Measurements from ENCODE around the gene MED26.

MED26 gene

GRCh38 chr19:16621165-16621800 is 6.7 kb downstream of the MED26 start:
- Histone ChIP-seq H3K4me1 (ENCODE audit: control insufficient read depth in 2 of 2, insufficient read depth in 1 of 2, low read depth in 1 of 2, low read length in 2 of 2) (peaks cover under 1 to 3% of the 10 kb centered on the region in 2 donors), H3K14ac (ENCODE audit: low read length) (no peak overlapping the region), H2BK15ac (ENCODE audit: low read length) (no peak overlapping the region), H3K9me3 (replicated peaks in 1 of 2; ENCODE audit: control insufficient read depth in 2 of 2, insufficient read depth in 1 of 2, low read depth in 1 of 2, low read length in 2 of 2) (no peaks in the 10 kb centered on the region), H3K18ac (ENCODE audit: low read length) (no peak overlapping the region), H3K4me2 (ENCODE audit: insufficient read depth, low read length, poor library complexity, severe bottlenecking) (no peak overlapping the region), H3K79me1 (ENCODE audit: low read depth, low read length) (peaks cover 21% of the 10 kb centered on the region), H2BK12ac (ENCODE audit: low read length) (no peak overlapping the region), H4K8ac (ENCODE audit: low read depth, low read length) (no peak overlapping the region), H3K36me3 (replicated peaks in 1 of 2; ENCODE audit: control insufficient read depth in 2 of 2, insufficient read depth in 2 of 2, low read length in 2 of 2) (peaks cover 1 to 29% of the 10 kb centered on the region in 2 donors), H2AFZ (ENCODE audit: low read length) (no peak overlapping the region), H2BK120ac (ENCODE audit: low read depth, low read length) (no peak overlapping the region), H3K9ac (ENCODE audit: low read depth, low read length, poor library complexity) (no peak overlapping the region), H2AK5ac (ENCODE audit: low read depth, low read length) (no peak overlapping the region), H4K91ac (ENCODE audit: low read depth, low read length, poor library complexity) (no peak overlapping the region), H3K4ac (ENCODE audit: low read length) (no peak overlapping the region), H3K27ac (replicated peaks; ENCODE audit: low read length) (no peak overlapping the region), H3K27me3 (ENCODE audit: control insufficient read depth in 3 of 3, insufficient read depth in 3 of 3, low read depth in 1 of 3, low read length in 3 of 3) (no peaks in the 10 kb centered on the region), H3K23ac (ENCODE audit: low read depth, low read length, poor library complexity) (no peak overlapping the region), H2BK5ac (ENCODE audit: low read length) (no peak overlapping the region), H3K4me3 (ENCODE audit: low read length in 2 of 2) (no peak overlapping the region)
- no peak for DNase-seq (ENCODE audit: low spot score)
- WGBS, 2 donors (ENCODE audit: extremely low coverage in 2 of 2, insufficient read length in 2 of 2, insufficient replicate concordance in 1 of 2), result no CpG with 5 or more reads among the region's 7 CpGs

GRCh38 chr19:16620584-16620983 is 7.4 kb downstream of the MED26 start:
- Histone ChIP-seq H3K23ac (ENCODE audit: low read depth, low read length, poor library complexity) (no peak overlapping the region), H3K4me2 (ENCODE audit: insufficient read depth, low read length, poor library complexity, severe bottlenecking) (no peak overlapping the region), H2BK5ac (ENCODE audit: low read length) (no peak overlapping the region), H3K4me3 (ENCODE audit: low read length in 2 of 2) (no peak overlapping the region), H4K91ac (ENCODE audit: low read depth, low read length, poor library complexity) (no peak overlapping the region), H2AFZ (ENCODE audit: low read length) (no peak overlapping the region), H2BK12ac (ENCODE audit: low read length) (no peak overlapping the region), H3K4ac (ENCODE audit: low read length) (no peak overlapping the region), H3K27me3 (ENCODE audit: control insufficient read depth in 3 of 3, insufficient read depth in 3 of 3, low read depth in 1 of 3, low read length in 3 of 3) (no peaks in the 10 kb centered on the region), H3K36me3 (replicated peaks in 1 of 2; ENCODE audit: control insufficient read depth in 2 of 2, insufficient read depth in 2 of 2, low read length in 2 of 2) (peaks cover 1 to 24% of the 10 kb centered on the region in 2 donors), H3K9me3 (replicated peaks in 1 of 2; ENCODE audit: control insufficient read depth in 2 of 2, insufficient read depth in 1 of 2, low read depth in 1 of 2, low read length in 2 of 2) (no peaks in the 10 kb centered on the region), H2AK5ac (ENCODE audit: low read depth, low read length) (no peak overlapping the region), H4K8ac (ENCODE audit: low read depth, low read length) (no peak overlapping the region), H2BK15ac (ENCODE audit: low read length) (no peak overlapping the region), H2BK120ac (ENCODE audit: low read depth, low read length) (no peak overlapping the region), H3K9ac (ENCODE audit: low read depth, low read length, poor library complexity) (no peak overlapping the region), H3K18ac (ENCODE audit: low read length) (no peak overlapping the region), H3K4me1 (ENCODE audit: control insufficient read depth in 2 of 2, insufficient read depth in 1 of 2, low read depth in 1 of 2, low read length in 2 of 2) (peaks cover 0 to 3% of the 10 kb centered on the region in 2 donors), H3K27ac (replicated peaks; ENCODE audit: low read length) (no peak overlapping the region), H3K14ac (ENCODE audit: low read length) (no peak overlapping the region), H3K79me1 (ENCODE audit: low read depth, low read length) (peaks cover 24% of the 10 kb centered on the region)
- DNase-seq (ENCODE audit: low spot score), result no peak
- WGBS, 2 donors (ENCODE audit: extremely low coverage in 2 of 2, insufficient read length in 2 of 2, insufficient replicate concordance in 1 of 2), result no CpG with 5 or more reads among the region's 3 CpGs

- Histone ChIP-seq H3K4me2 (ENCODE audit: insufficient read depth, low read length, poor library complexity, severe bottlenecking) (no peak overlapping the region), H3K18ac (ENCODE audit: low read length) (no peak overlapping the region)
- WGBS, 2 donors (ENCODE audit: extremely low coverage in 2 of 2, insufficient read length in 2 of 2, insufficient replicate concordance in 1 of 2), result no CpG with 5 or more reads among the region's 5 CpGs
Measured at GRCh38 chr19:16620018-16620417, 8.0 kb downstream of the MED26 start.

GRCh38 chr19:16619457-16619856 is 8.5 kb downstream of the MED26 start:
- Histone ChIP-seq H3K9ac (ENCODE audit: low read depth, low read length, poor library complexity) (no peak overlapping the region), H3K4ac (ENCODE audit: low read length) (no peak overlapping the region), H3K4me2 (ENCODE audit: insufficient read depth, low read length, poor library complexity, severe bottlenecking) (no peak overlapping the region), H3K27ac (replicated peaks; ENCODE audit: low read length) (no peak overlapping the region), H4K91ac (ENCODE audit: low read depth, low read length, poor library complexity) (no peak overlapping the region), H3K4me3 (ENCODE audit: low read length in 2 of 2) (no peak overlapping the region), H3K36me3 (replicated peaks in 1 of 2; ENCODE audit: control insufficient read depth in 2 of 2, insufficient read depth in 2 of 2, low read length in 2 of 2) (peaks cover 0 to 14% of the 10 kb centered on the region in 2 donors), H3K79me1 (ENCODE audit: low read depth, low read length) (peaks cover 24% of the 10 kb centered on the region), H3K18ac (ENCODE audit: low read length) (no peak overlapping the region), H2BK15ac (ENCODE audit: low read length) (no peak overlapping the region), H3K27me3 (ENCODE audit: control insufficient read depth in 3 of 3, insufficient read depth in 3 of 3, low read depth in 1 of 3, low read length in 3 of 3) (no peaks in the 10 kb centered on the region), H4K8ac (ENCODE audit: low read depth, low read length) (no peak overlapping the region), H2BK120ac (ENCODE audit: low read depth, low read length) (peak overlapping the region; percentile 45), H2AK5ac (ENCODE audit: low read depth, low read length) (no peak overlapping the region), H3K9me3 (replicated peaks in 1 of 2; ENCODE audit: control insufficient read depth in 2 of 2, insufficient read depth in 1 of 2, low read depth in 1 of 2, low read length in 2 of 2) (no peaks in the 10 kb centered on the region), H3K23ac (ENCODE audit: low read depth, low read length, poor library complexity) (no peak overlapping the region), H3K4me1 (ENCODE audit: control insufficient read depth in 2 of 2, insufficient read depth in 1 of 2, low read depth in 1 of 2, low read length in 2 of 2) (peaks cover 0 to 3% of the 10 kb centered on the region in 2 donors), H3K14ac (ENCODE audit: low read length) (no peak overlapping the region), H2BK12ac (ENCODE audit: low read length) (no peak overlapping the region), H2AFZ (ENCODE audit: low read length) (no peak overlapping the region), H2BK5ac (ENCODE audit: low read length) (no peak overlapping the region)
- DNase-seq (ENCODE audit: low spot score), result no peak
- WGBS, 2 donors (ENCODE audit: extremely low coverage in 2 of 2, insufficient read length in 2 of 2, insufficient replicate concordance in 1 of 2), result no CpG with 5 or more reads among the region's 7 CpGs

More at GRCh38 chr19:16620018-16620417, 8.0 kb downstream of the MED26 start:
- H2BK120ac ChIP-seq (ENCODE audit: low read depth, low read length), result no peak overlapping the region
- no peak overlapping the region for H2BK5ac ChIP-seq (ENCODE audit: low read length)
- H3K14ac ChIP-seq (ENCODE audit: low read length), result no peak overlapping the region
- no peak for DNase-seq (ENCODE audit: low spot score)
- H2AK5ac ChIP-seq (ENCODE audit: low read depth, low read length), result no peak overlapping the region
- H3K27ac ChIP-seq (replicated peaks; ENCODE audit: low read length), result no peak overlapping the region
- H4K8ac ChIP-seq (ENCODE audit: low read depth, low read length), result no peak overlapping the region
- no peak overlapping the region for H3K23ac ChIP-seq (ENCODE audit: low read depth, low read length, poor library complexity)
- peaks cover 24% of the 10 kb centered on the region for H3K79me1 ChIP-seq (ENCODE audit: low read depth, low read length)
- H4K91ac ChIP-seq (ENCODE audit: low read depth, low read length, poor library complexity), result no peak overlapping the region
- H2BK15ac ChIP-seq (ENCODE audit: low read length), result no peak overlapping the region
- H3K9me3 ChIP-seq (replicated peaks in 1 of 2; ENCODE audit: control insufficient read depth in 2 of 2, insufficient read depth in 1 of 2, low read depth in 1 of 2, low read length in 2 of 2), result no peaks in the 10 kb centered on the region
- H2BK12ac ChIP-seq (ENCODE audit: low read length), result no peak overlapping the region
- H3K4me3 ChIP-seq (ENCODE audit: low read length in 2 of 2), result no peak overlapping the region
- H3K4me1 ChIP-seq (ENCODE audit: control insufficient read depth in 2 of 2, insufficient read depth in 1 of 2, low read depth in 1 of 2, low read length in 2 of 2), result peaks cover 0 to 3% of the 10 kb centered on the region in 2 donors
- H3K36me3 ChIP-seq (replicated peaks in 1 of 2; ENCODE audit: control insufficient read depth in 2 of 2, insufficient read depth in 2 of 2, low read length in 2 of 2), result peaks cover 1 to 20% of the 10 kb centered on the region in 2 donors
- H3K27me3 ChIP-seq (ENCODE audit: control insufficient read depth in 3 of 3, insufficient read depth in 3 of 3, low read depth in 1 of 3, low read length in 3 of 3), result no peaks in the 10 kb centered on the region
- no peak overlapping the region for H3K9ac ChIP-seq (ENCODE audit: low read depth, low read length, poor library complexity)
- H3K4ac ChIP-seq (ENCODE audit: low read length), result no peak overlapping the region
- no peak overlapping the region for H2AFZ ChIP-seq (ENCODE audit: low read length)

Measured in neuronal stem cell (in vitro differentiated cells).